ENCODE results near the gene HDAC11.
"Not testable (repeated sequence)": the region's sequence is repeated elsewhere in the genome, so short reads cannot be mapped to it uniquely, and the experiment has no call there.

GRCh38 chr3:13521749-13522148 lies 41.6 kb downstream of the HDAC11 start:
- TF ChIP-seq CTCF, POLR2A, EP300, POLR2AphosphoS5 (IDR thresholded peaks at IDR 0.05): not testable (repeated sequence)

All from upper lobe of left lung (tissue), 4 donors.